Activated CD4-positive, alpha-beta T cell treated with anti-CD3 and anti-CD28 coated beads, Interleukin-2, Interleukin-6, amounts not matched to agents 100 ng/mL and 50 ng/mL, durations not matched to agents 16 hours and 8 hours (primary cell): ENCODE results near the gene LIMA1.
A peak's percentile ranks its signal among the peaks of the same experiment; 100 is the strongest.
"Not testable (repeated sequence)": the region's sequence is repeated elsewhere in the genome, so short reads cannot be mapped to it uniquely, and the experiment has no call there.

Experiments
- DNase-seq: peaks from one replicate; pipeline ENCODE4 v3.0.0-alpha.2; 2020

The LIMA1 gene

GRCh38 chr12:50283229-50283923 lies at the start of gene LIMA1:
LIMA1 (minus strand) TSS chr12:50283520; CDS start chr12:50248751, 34,769 bp downstream.
- DNase-seq = peak; percentile 94

GRCh38 chr12:50331745-50332144 lies 48.4 kb upstream of the LIMA1 start:
- DNase-seq = no peak

- DNase-seq = not testable (repeated sequence)
Measured at GRCh38 chr12:50328664-50329063, 45.3 kb upstream of the LIMA1 start.

GRCh38 chr12:50326590-50327284 lies 43.4 kb upstream of the LIMA1 start:
- DNase-seq = no peak

GRCh38 chr12:50325890-50326391 lies 42.6 kb upstream of the LIMA1 start:
- DNase-seq = no peak

- DNase-seq = not testable (repeated sequence)
Measured at GRCh38 chr12:50324770-50325169, 41.5 kb upstream of the LIMA1 start.

GRCh38 chr12:50324077-50324476 lies 40.8 kb upstream of the LIMA1 start:
- DNase-seq = not testable (repeated sequence)

GRCh38 chr12:50322206-50322605 lies 38.9 kb upstream of the LIMA1 start:
- no peak for DNase-seq

- no peak for DNase-seq
Measured at GRCh38 chr12:50317203-50317602, 33.9 kb upstream of the LIMA1 start.

- DNase-seq = no peak
Measured at GRCh38 chr12:50315803-50316202, 32.5 kb upstream of the LIMA1 start.

- peak; percentile 34 for DNase-seq
Measured at GRCh38 chr12:50314636-50315312, 31.5 kb upstream of the LIMA1 start.

GRCh38 chr12:50313971-50314370 lies 30.7 kb upstream of the LIMA1 start:
- DNase-seq = not testable (repeated sequence)

- DNase-seq = no peak
Measured at GRCh38 chr12:50313256-50313931, 30.1 kb upstream of the LIMA1 start.

GRCh38 chr12:50311858-50312609 lies 28.7 kb upstream of the LIMA1 start:
- DNase-seq = not testable (repeated sequence)

- DNase-seq = no peak
Measured at GRCh38 chr12:50309950-50310349, 26.6 kb upstream of the LIMA1 start.

- DNase-seq = no peak
Measured at GRCh38 chr12:50302686-50303085, 19.4 kb upstream of the LIMA1 start.

GRCh38 chr12:50297996-50298395 lies 14.7 kb upstream of the LIMA1 start:
- DNase-seq = no peak

GRCh38 chr12:50297027-50297426 lies 13.7 kb upstream of the LIMA1 start:
- DNase-seq = no peak

GRCh38 chr12:50296554-50296953 lies 13.2 kb upstream of the LIMA1 start:
- DNase-seq = no peak

- no peak for DNase-seq
Measured at GRCh38 chr12:50291377-50291776, 8.1 kb upstream of the LIMA1 start.

- not testable (repeated sequence) for DNase-seq
Measured at GRCh38 chr12:50290692-50291091, 7.4 kb upstream of the LIMA1 start.

GRCh38 chr12:50287271-50287670 lies 4.0 kb upstream of the LIMA1 start:
- DNase-seq = no peak
